ENCODE data around the gene SLC47A1. TPM values are rescaled to one million over a fixed set of nuclear protein-coding genes. Genes with fewer than 3 reads are reported as not detected.

Gene SLC47A1
- total and polyA plus RNA-seq, 2 of the 13 experiments (the other 11 are each of a cell fraction or from before 2014, with no cell fraction given), result 42.1 to 67.5 TPM

DNA sequence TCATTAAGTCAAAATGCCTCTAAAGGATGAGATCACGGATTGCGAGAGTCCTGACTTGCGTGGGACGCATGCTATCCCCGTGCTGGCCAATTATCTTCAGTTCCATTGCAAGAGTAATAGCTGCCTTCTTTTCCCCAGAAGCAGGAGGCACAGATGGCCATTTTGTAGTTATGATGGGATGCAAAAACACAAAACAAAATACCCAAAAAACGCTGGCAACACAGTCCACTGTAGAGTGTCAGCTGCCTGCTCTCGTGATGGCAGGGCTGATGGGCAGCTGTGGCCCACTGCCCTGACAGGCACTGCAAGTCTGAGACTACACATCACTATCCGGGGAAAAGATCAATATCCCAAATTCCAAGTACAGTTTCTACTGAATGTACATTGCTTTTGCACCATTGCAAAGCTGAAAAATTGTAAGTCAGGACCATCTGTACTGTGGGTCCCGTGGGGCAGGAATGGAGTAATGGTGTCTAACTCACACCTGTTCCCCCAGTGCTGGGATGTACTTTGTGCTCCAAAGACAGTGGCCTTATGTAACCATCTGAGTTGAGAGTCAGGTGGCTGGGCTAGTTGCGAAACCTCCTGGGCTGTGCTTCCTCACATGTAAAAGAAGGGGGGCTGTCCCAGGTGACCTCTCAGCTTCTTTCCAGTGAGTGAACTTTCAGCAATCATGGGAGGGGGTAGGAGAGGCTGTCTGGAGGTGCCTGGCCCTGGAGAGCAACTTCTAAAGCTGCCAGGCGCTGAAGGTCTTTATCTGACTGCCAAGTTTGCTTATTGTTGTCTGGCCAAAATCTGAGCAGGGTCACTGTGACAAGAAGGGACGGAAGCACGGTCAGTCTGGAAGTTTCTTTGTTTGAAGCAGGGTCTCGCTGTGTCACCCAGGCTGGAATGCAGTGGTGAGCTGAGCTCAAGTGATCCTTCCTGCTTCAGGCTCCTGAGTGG is 4.7 kb downstream of the SLC47A1 start (continued):
- no peak for TF ChIP-seq ZNF672 (CRISPR knock-in tag; IDR thresholded peaks at IDR 0.05)
- peak; percentile 97 for TF ChIP-seq SAP130 (CRISPR knock-in tag; IDR thresholded peaks at IDR 0.05; ENCODE audit: low read depth)
- no peak for TF ChIP-seq MAFF (IDR thresholded peaks at IDR 0.05; ENCODE audit: low read depth, low read length)
- TF ChIP-seq ZNF746 (CRISPR knock-in tag; IDR thresholded peaks at IDR 0.05), result peak; percentile 96
- TF ChIP-seq ZNF253 (CRISPR knock-in tag; IDR thresholded peaks at IDR 0.05; ENCODE audit: borderline replicate concordance), result no peak
- no peak for TF ChIP-seq ZFP36L2 (CRISPR knock-in tag; IDR thresholded peaks at IDR 0.05)
- peak; percentile 94 for TF ChIP-seq ZNF318 (CRISPR knock-in tag; IDR thresholded peaks at IDR 0.05)
- TF ChIP-seq ZSCAN25 (CRISPR knock-in tag; IDR thresholded peaks at IDR 0.05), result no peak; the same call in 1 of the 2 replicates
- no peak for TF ChIP-seq SMYD3 (CRISPR knock-in tag; IDR thresholded peaks at IDR 0.05)
- TF ChIP-seq BHLHE40 (IDR thresholded peaks at IDR 0.05; ENCODE audit: low read length), result peak; percentile 20; the same call in 1 of the 2 replicates
- TF ChIP-seq ZNF773 (CRISPR knock-in tag; IDR thresholded peaks at IDR 0.05; ENCODE audit: borderline replicate concordance), result no peak
- TF ChIP-seq, protein P1, sequence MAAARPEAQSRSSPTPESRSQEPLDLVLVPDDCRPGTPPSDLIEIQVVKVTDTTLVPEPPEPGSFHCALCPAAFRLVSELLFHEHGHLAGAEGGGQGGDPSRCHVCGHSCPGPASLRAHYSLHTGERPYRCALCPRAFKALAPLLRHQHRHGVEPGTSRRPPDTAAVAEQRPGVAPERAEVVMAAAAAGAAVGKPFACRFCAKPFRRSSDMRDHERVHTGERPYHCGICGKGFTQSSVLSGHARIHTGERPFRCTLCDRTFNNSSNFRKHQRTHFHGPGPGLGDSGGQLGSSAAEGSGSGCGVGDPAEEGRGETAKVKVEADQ (CRISPR knock-in tag; IDR thresholded peaks at IDR 0.05; ENCODE audit: borderline replicate concordance), result no peak
- no peak for TF ChIP-seq ZNF83 (CRISPR knock-in tag; IDR thresholded peaks at IDR 0.05; ENCODE audit: borderline replicate concordance)
- no peak for TF ChIP-seq NFATC3 (CRISPR knock-in tag; IDR thresholded peaks at IDR 0.05)
- no peak for TF ChIP-seq FOSL1 (CRISPR knock-in tag; IDR thresholded peaks at IDR 0.05; ENCODE audit: borderline replicate concordance)
- no peak for TF ChIP-seq ZNF720 (CRISPR knock-in tag; IDR thresholded peaks at IDR 0.05)
- TF ChIP-seq CREM (IDR thresholded peaks at IDR 0.05), result peak; percentile 72; the same call in 1 of the 2 replicates
- TF ChIP-seq CREM (CRISPR knock-in tag; IDR thresholded peaks at IDR 0.05), result no peak
- TF ChIP-seq CBX1 (IDR thresholded peaks at IDR 0.05; ENCODE audit: low read depth), result no peak
- TF ChIP-seq ZNF816 (CRISPR knock-in tag; IDR thresholded peaks at IDR 0.05; ENCODE audit: borderline replicate concordance), result no peak
- TF ChIP-seq SALL1 (CRISPR knock-in tag; IDR thresholded peaks at IDR 0.05), result peak; percentile 97
- TF ChIP-seq ZMYM3 (CRISPR knock-in tag; IDR thresholded peaks at IDR 0.05), result peak; percentile 65; the same call in 1 of the 2 replicates
- no peak for TF ChIP-seq SCMH1 (CRISPR knock-in tag; IDR thresholded peaks at IDR 0.05; ENCODE audit: borderline replicate concordance)
